IMR-90 (cell line): ENCODE measurements around the gene FNDC3B.

Experiments
- CTCF ChIP-seq: conservative IDR thresholded peaks from 2 replicates; pipeline ENCODE4 v1.5.1; 2012; ENCODE audit warnings: mild to moderate bottlenecking, low read depth, low read length, improper control_type of control experiment
- MAZ ChIP-seq: IDR thresholded peaks from 2 replicates; pipeline ENCODE4 v1.6.1; 2012; ENCODE audit warnings: low read depth, mild to moderate bottlenecking, low read length, improper control_type of control experiment, moderate library complexity, borderline replicate concordance
- POLR2A ChIP-seq: IDR thresholded peaks from 2 replicates; pipeline ENCODE4 v1.6.1; 2012; ENCODE audit warnings: mild to moderate bottlenecking, low read depth, low read length
- RFX5 ChIP-seq: IDR thresholded peaks from 2 replicates; pipeline ENCODE4 v1.8.0; 2012; ENCODE audit warnings: low read depth, mild to moderate bottlenecking, low read length, moderate library complexity
- SMC3 ChIP-seq: fragments of 150-350 bp; IDR thresholded peaks from 2 replicates; pipeline ENCODE4 v1.6.1; 2016; ENCODE audit warnings: low read depth, mild to moderate bottlenecking, antibody characterized with exemption, low read length, moderate library complexity
- USF2 ChIP-seq: fragments of 150-350 bp; IDR thresholded peaks from 2 replicates; pipeline ENCODE4 v1.6.1; 2017; ENCODE audit warnings: mild to moderate bottlenecking, antibody characterized with exemption, low read length, low read depth

GRCh38 chr3:172043233-172043632, 3.9 kb downstream of the FNDC3B start:
- no peak for TF ChIP-seq CTCF
- no peak for TF ChIP-seq POLR2A
- TF ChIP-seq USF2 = no peak
- no peak for TF ChIP-seq MAZ
- TF ChIP-seq SMC3 = no peak
- TF ChIP-seq RFX5 = no peak
